Progenitor cell of endocrine pancreas (in vitro differentiated cells): ENCODE data around the gene PGM5. TPM values are rescaled to one million over a fixed set of nuclear protein-coding genes. Genes with fewer than 3 reads are reported as not detected.
"Not testable (repeated sequence)": the region's sequence is repeated elsewhere in the genome, so short reads cannot be mapped to it uniquely, and the experiment has no call there.

ENCODE experiments used
- DNase-seq: peaks from one replicate; pipeline ENCODE4 v3.0.0; 2021; ENCODE audit warnings: low spot score; ENCODE audit not compliant: unreplicated experiment
- H3K27ac Mint-ChIP-seq: 2 replicates; pipeline ENCODE4 v1.8.0; 2021; ENCODE audit warnings: mild to moderate bottlenecking, moderate library complexity, mixed read lengths
- H3K27me3 Mint-ChIP-seq: 2 replicates; pipeline ENCODE4 v1.8.0; 2021; ENCODE audit warnings: mixed read lengths
- H3K36me3 Mint-ChIP-seq: 2 replicates; pipeline ENCODE4 v1.8.0; 2022; ENCODE audit warnings: mixed read lengths; ENCODE audit not compliant: insufficient read depth
- H3K4me1 Mint-ChIP-seq: 2 replicates; pipeline ENCODE4 v1.8.0; 2021; ENCODE audit warnings: low read depth, mixed read lengths
- H3K4me3 Mint-ChIP-seq: 2 replicates; pipeline ENCODE4 v1.8.0; 2021; ENCODE audit warnings: low read depth, mild to moderate bottlenecking, moderate library complexity, mixed read lengths
- H3K9me3 Mint-ChIP-seq: 2 replicates; pipeline ENCODE4 v1.8.0; 2021; ENCODE audit warnings: low read depth, mixed read lengths
- long read RNA-seq: library from polyadenylated mRNA; unstranded; transcript quantifications from one replicate; pipeline ENCODE4 v2.0.0, GENCODE V29; 2020
- total RNA-seq: library from RNA; stranded (reverse); gene quantifications from 2 replicates; pipeline ENCODE4 v1.2.1, GENCODE V29; 2021

PGM5 gene
- 3.6 and 3.9 TPM in 2 replicates for total RNA-seq
- long read RNA-seq, partial matches to known transcripts: 0 of 1 reads
- long read RNA-seq, other reads (novel, unspliced or antisense): 1 of 1 reads

- H3K4me3 Mint-ChIP-seq: peak within 1 kb of the TSS; percentile 75
- DNase-seq: peak; percentile 18
- H3K27ac Mint-ChIP-seq, H3K4me1 Mint-ChIP-seq, H3K9me3 Mint-ChIP-seq, H3K36me3 Mint-ChIP-seq: not testable (repeated sequence)
- peaks cover 53% of the 10 kb centered on the region for H3K27me3 Mint-ChIP-seq
Observed at GRCh38 chr9:68356380-68357118, at the start of gene PGM5. TSS of gene PGM5 (plus strand) at chr9:68356611. CDS start at chr9:68357128, 517 bp downstream.

- DNase-seq, H3K4me3 Mint-ChIP-seq, H3K9me3 Mint-ChIP-seq, H3K4me1 Mint-ChIP-seq, H3K27ac Mint-ChIP-seq, H3K36me3 Mint-ChIP-seq, H3K27me3 Mint-ChIP-seq: not testable (repeated sequence)
Observed at GRCh38 chr9:68307127-68307526, 49.3 kb upstream of the PGM5 start.

- DNase-seq: not testable (repeated sequence)
Observed at GRCh38 chr9:68307654-68308053, 48.8 kb upstream of the PGM5 start.

DNA sequence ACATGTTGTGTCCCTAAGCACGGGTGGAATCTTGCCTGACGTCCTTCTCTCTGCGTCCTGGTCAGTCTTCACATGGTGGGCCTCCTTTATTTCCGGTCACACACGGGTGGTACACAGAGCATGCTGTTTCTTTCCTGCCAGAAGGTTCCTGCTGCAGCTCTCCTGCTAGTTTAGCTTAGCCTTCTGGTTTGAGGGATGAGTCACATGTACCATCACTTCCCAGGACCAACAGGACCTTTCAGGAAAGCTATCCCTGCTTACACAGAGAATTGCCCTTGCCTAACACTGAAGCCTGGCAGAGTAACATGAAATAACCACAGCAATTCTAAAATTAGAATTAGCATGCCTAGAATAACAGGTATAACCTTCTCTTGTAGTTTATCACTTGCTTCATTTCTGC is 45.2 kb upstream of the PGM5 start:
- not testable (repeated sequence) for H3K4me3 Mint-ChIP-seq, H3K36me3 Mint-ChIP-seq, H3K4me1 Mint-ChIP-seq, H3K9me3 Mint-ChIP-seq, H3K27me3 Mint-ChIP-seq, DNase-seq, H3K27ac Mint-ChIP-seq

More at GRCh38 chr9:68307654-68308053, 48.8 kb upstream of the PGM5 start:
- not testable (repeated sequence) for H3K9me3 Mint-ChIP-seq, H3K27me3 Mint-ChIP-seq, H3K4me1 Mint-ChIP-seq, H3K36me3 Mint-ChIP-seq, H3K27ac Mint-ChIP-seq, H3K4me3 Mint-ChIP-seq

DNA sequence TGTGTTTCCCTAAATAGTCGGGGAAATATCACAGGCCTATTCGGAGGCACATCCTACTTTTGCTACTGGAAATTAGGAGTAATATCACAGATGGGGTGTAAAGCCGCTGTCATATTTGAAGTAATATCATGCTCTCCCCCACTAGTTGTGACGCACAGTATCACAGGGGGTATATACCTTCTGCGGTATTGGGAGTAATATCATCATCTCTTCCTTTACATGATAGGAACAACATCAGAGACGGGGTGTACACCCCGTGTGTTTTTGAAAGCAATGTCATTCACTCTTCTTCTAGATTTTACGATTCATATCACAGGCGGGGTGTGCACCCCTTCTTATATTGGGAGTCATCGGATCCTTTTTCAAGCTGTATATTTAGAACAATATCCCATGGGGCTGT is 38.2 kb upstream of the PGM5 start:
- H3K27me3 Mint-ChIP-seq, H3K9me3 Mint-ChIP-seq, H3K4me1 Mint-ChIP-seq, DNase-seq, H3K36me3 Mint-ChIP-seq, H3K4me3 Mint-ChIP-seq, H3K27ac Mint-ChIP-seq: not testable (repeated sequence)

- not testable (repeated sequence) for H3K27me3 Mint-ChIP-seq, DNase-seq, H3K27ac Mint-ChIP-seq, H3K4me1 Mint-ChIP-seq, H3K36me3 Mint-ChIP-seq, H3K4me3 Mint-ChIP-seq, H3K9me3 Mint-ChIP-seq
Observed at GRCh38 chr9:68323749-68324148, 32.7 kb upstream of the PGM5 start.

GRCh38 chr9:68324518-68324917 is 31.9 kb upstream of the PGM5 start:
- DNase-seq, H3K27ac Mint-ChIP-seq, H3K4me1 Mint-ChIP-seq, H3K4me3 Mint-ChIP-seq, H3K9me3 Mint-ChIP-seq, H3K36me3 Mint-ChIP-seq, H3K27me3 Mint-ChIP-seq: not testable (repeated sequence)

DNA sequence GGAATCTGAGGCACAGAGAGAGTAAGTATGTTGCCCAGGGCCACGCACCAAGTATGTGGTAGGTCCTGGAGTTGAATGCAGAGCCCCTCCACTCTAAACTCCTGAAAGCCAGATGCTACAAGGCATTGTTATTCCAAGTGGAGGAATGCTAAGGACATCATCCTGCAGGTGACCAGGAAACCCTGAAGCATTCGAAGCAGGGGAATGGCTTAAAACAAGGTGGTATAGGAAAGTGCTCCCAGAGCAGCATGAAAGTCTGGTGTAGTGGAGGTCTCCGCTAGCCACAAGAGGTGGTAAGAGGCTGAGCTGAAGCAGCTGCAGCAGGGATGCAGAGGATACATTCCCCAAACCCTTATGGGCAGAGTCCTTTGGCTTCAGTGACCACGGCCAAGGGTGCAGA is 27.3 kb upstream of the PGM5 start:
- H3K4me1 Mint-ChIP-seq, H3K4me3 Mint-ChIP-seq, H3K36me3 Mint-ChIP-seq, H3K27ac Mint-ChIP-seq, DNase-seq, H3K9me3 Mint-ChIP-seq: not testable (repeated sequence)
- peaks cover 13% of the 10 kb centered on the region for H3K27me3 Mint-ChIP-seq

DNA sequence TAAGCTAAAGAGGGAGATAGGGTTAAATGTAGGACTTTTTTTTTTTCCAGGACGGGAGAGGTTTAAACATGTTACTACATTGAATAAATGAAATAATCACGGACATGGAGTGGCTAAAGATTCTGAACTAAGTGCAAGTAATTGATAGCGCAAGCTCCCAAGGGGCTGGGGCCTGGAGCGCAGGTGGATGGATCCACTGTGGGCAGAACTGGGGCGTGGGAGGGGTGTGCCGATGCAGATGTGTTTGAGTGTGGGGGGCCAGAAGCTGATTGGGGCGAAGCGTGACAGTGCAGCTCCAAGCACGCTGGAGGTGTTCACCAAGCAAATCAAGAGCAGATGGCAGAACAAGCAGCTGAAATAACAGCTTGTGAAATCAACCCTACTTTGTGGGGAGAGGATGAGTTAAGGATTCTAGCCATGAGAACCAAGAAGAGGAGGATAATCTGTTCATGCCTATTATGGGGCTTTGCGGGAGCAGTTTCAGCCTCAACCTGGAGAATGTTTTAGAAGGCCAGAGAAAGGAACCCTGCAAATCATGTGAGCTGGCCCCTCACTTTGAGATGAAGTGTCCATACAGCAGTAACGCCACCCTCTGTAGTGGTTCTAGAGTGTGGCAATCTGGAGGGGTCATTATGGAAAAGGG is 25.8 kb upstream of the PGM5 start:
- H3K27me3 Mint-ChIP-seq: peaks cover 15% of the 10 kb centered on the region
- not testable (repeated sequence) for DNase-seq, H3K4me3 Mint-ChIP-seq, H3K36me3 Mint-ChIP-seq, H3K4me1 Mint-ChIP-seq, H3K27ac Mint-ChIP-seq, H3K9me3 Mint-ChIP-seq

- H3K36me3 Mint-ChIP-seq, H3K4me3 Mint-ChIP-seq, H3K9me3 Mint-ChIP-seq, H3K27ac Mint-ChIP-seq, H3K4me1 Mint-ChIP-seq, DNase-seq: not testable (repeated sequence)
- peaks cover 17% of the 10 kb centered on the region for H3K27me3 Mint-ChIP-seq
Observed at GRCh38 chr9:68332122-68332521, 24.3 kb upstream of the PGM5 start.

DNA sequence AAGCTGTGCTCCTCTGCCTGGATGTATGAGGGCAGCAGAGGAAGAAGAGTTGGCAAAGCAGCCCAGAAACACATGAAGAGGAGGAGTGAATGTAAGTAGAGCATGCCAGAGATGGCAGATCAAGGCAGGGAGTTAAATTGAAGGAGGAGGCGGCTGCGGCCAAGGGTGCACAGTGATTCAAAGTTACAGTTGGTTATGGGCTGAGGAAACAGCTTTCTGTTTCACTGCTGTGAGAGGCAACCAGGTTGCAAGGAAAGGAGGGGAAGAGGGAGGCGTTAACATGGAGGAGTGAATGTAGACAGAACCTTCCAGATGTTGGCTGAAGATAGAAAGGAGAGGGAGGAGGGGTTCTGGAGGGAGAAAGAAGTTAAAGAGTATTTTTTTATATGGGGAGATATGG is 20.5 kb upstream of the PGM5 start:
- not testable (repeated sequence) for H3K27ac Mint-ChIP-seq, H3K4me3 Mint-ChIP-seq, H3K9me3 Mint-ChIP-seq, H3K4me1 Mint-ChIP-seq, DNase-seq, H3K36me3 Mint-ChIP-seq
- H3K27me3 Mint-ChIP-seq: peaks cover 10% of the 10 kb centered on the region

GRCh38 chr9:68336639-68337339 is 19.6 kb upstream of the PGM5 start:
- H3K27ac Mint-ChIP-seq, H3K9me3 Mint-ChIP-seq, DNase-seq, H3K4me3 Mint-ChIP-seq, H3K4me1 Mint-ChIP-seq, H3K36me3 Mint-ChIP-seq: not testable (repeated sequence)
- peaks cover 10% of the 10 kb centered on the region for H3K27me3 Mint-ChIP-seq

DNA sequence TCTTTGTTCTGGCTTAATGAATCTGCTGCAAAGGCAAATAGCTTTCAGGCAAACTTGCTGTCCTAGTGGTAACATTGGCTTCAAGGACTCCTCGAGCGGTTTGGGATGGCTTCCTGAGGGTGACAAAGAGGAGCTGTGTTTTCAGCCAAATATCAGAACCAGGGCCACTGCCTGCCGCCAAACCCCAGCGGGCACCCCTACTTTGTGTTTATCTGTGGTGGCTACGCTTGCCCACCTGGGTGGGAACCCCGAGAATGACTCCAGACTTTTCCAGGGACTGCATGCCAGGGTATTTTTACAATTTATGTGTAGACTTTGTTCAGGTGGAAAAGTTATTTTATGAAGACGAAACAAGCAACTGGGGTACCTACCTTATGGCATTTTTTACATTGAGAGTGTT is 18.4 kb upstream of the PGM5 start:
- not testable (repeated sequence) for H3K27ac Mint-ChIP-seq, H3K9me3 Mint-ChIP-seq, H3K36me3 Mint-ChIP-seq, DNase-seq, H3K4me3 Mint-ChIP-seq, H3K4me1 Mint-ChIP-seq
- peaks cover 10% of the 10 kb centered on the region for H3K27me3 Mint-ChIP-seq
